Measurements from ENCODE around the gene MPHOSPH9.

The MPHOSPH9 gene

DNA sequence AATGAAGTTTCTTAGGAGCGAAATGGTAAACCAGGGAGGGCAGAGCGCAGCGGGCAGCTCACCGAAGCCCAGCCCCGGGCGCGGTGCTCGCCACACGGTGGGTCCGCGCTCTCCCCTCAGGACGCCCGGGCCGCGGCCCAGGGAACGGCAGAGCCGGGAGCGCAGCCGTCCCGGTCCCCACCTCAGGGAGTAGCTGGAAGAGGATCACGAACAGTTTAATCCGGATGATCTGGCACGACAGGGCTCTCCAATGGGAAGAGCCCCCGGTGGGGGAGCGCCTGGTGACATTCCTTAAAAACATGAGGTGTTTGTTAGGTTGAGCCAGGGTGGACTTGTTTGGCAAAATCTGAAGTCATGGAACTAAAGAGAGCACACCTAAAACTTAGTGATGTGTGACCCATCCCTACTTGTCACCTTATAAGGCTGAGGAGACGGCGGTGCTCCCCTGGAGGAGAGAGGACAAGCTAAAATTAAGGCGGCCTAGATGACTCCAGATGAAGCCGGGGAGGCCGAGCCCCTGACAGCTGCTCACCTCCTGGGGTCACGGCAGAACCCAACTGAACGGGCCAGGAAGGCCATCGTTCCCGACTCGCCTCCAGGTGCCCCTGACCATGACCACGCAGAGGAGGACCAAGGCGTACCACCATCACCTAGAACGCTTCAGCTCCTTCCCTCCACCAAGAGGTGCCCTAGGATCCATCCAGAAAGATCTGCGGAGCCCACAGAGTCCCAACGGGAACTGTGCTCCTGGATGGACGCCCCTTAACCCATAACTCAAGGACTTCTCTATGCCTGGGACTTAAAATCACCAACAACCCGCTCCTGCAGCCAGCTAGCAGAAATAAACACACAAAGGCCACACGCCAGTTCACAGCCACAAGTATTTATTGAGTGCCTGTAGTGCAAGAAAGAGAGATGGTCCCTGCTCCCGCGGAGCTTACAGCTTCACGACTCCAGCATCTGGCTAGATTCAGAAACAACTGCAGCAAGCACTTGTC, 81.2 kb downstream of the MPHOSPH9 start:
- TF ChIP-seq, protein P1, sequence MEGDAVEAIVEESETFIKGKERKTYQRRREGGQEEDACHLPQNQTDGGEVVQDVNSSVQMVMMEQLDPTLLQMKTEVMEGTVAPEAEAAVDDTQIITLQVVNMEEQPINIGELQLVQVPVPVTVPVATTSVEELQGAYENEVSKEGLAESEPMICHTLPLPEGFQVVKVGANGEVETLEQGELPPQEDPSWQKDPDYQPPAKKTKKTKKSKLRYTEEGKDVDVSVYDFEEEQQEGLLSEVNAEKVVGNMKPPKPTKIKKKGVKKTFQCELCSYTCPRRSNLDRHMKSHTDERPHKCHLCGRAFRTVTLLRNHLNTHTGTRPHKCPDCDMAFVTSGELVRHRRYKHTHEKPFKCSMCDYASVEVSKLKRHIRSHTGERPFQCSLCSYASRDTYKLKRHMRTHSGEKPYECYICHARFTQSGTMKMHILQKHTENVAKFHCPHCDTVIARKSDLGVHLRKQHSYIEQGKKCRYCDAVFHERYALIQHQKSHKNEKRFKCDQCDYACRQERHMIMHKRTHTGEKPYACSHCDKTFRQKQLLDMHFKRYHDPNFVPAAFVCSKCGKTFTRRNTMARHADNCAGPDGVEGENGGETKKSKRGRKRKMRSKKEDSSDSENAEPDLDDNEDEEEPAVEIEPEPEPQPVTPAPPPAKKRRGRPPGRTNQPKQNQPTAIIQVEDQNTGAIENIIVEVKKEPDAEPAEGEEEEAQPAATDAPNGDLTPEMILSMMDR (conservative IDR thresholded peaks at IDR 0.05; ENCODE audit: low read length): no peak
- peak overlapping the region; percentile 61 for H3K4me3 ChIP-seq (ENCODE audit: low read length)
- DNase-seq (ENCODE audit: low read depth): no peak

DNA sequence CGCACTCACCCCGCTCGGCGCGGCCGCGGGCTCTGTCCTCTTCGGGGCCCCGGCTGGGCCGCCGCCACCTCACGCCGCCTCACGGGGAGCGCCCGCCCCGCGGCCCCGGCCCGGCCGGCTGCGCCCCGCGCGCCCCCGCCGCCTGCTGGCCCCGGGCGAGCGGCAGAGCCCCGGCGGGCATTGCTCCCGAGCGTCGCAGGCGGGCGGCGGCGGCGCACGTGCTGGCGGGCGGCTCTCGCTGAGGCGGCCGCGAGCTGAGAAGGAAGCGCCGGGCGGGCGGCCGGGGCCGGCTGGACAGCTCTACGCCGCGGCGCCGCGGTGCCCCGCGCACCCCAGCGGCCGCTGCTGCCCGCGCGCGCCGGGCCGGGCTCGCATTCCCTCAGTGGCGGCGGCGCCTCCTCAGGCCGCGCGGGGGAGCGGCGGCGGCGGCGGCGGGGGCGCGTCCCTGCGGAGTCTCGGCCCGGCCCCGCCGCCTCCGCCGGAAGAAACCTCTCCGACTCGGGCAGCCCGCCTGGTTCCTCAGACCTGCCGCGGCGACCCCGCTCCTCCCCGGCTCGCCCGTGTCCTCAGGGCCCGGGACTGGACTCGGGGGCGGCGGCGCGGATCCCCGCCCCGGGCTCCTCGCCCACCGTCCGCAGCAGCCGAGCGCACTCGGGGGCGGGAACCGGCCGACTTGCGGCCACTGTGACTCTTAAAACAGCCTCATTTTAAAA, 82.0 kb downstream of the MPHOSPH9 start, which contains the start of gene PITPNM2:
Gene PITPNM2 (minus strand): TSS at position 347 of the 713 bp plus-strand sequence. CDS start 116,500 bp downstream, outside the sequence.
- H3K4me3 ChIP-seq (ENCODE audit: low read length): peak within 1 kb of the TSS; percentile 72
- peak; percentile 64 for DNase-seq (ENCODE audit: low read depth)
- TF ChIP-seq, protein P1 (conservative IDR thresholded peaks at IDR 0.05; ENCODE audit: low read length): no peak

DNA sequence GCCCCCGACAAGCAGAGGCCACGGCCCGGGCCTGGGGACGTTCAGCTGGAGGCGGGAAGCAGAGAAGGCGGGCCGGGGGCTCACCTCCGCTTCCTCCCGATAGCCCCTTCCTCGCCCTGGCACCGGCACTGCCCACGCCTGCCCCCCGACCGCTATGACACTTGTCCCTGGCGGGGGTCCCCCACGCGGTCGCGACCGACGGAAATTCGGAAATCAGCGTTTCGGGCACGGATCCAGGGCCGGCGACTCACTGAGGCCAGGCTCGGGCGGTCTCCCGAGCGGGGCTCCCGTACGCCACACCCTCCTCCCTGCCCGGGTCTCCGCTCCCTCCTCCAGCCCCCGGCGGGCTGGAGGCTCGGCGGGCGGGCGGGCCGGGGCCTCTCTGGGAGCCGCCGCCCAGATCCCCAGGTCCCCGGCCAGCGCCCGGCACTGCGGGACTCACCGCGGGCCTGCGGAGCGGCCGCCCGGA, 82.6 kb downstream of the MPHOSPH9 start:
- TF ChIP-seq, protein P1 (conservative IDR thresholded peaks at IDR 0.05; ENCODE audit: low read length): no peak
- DNase-seq (ENCODE audit: low read depth): no peak
- H3K4me3 ChIP-seq (ENCODE audit: low read length): peak overlapping the region; percentile 72

DNA sequence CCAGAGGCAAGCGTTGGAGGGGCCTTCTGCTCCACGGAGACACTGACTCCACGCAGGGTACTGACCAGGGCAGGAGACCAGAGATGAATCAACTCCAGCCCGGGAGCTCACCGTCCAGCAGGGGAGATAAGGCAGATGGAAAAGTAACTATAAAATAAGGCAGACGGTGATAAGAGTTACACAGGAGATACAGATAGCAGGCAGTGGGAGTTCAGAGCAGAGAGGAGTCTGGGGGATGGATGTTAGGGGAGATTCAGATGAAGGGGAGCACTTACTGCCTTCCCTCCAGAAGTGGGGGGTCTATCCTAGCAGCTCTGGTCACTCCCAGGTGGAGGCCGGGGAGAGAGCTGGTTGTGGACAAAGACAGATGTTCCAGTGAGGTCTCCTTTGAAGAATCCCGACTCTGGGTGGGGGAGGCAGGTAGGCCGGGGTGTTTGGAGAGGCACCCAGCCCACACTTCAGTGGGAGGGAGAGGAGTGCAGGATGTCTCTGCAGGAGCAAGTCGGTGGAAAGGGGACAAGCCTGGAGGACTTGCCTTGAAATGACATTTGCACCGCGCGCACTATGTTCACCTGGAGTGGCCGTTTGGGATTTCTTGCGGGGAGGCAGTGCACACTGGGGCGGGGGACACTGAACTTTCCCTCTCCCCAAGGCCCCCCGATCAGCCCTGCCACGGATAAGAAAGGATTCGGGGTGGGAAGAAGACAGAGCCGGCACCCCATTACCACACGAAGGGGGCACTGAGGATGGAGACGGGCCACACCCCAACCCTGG, 83.3 kb downstream of the MPHOSPH9 start:
- DNase-seq (ENCODE audit: low read depth): no peak
- TF ChIP-seq, protein P1 (conservative IDR thresholded peaks at IDR 0.05; ENCODE audit: low read length): no peak
- H3K4me3 ChIP-seq (ENCODE audit: low read length): peak overlapping the region; percentile 72

DNA sequence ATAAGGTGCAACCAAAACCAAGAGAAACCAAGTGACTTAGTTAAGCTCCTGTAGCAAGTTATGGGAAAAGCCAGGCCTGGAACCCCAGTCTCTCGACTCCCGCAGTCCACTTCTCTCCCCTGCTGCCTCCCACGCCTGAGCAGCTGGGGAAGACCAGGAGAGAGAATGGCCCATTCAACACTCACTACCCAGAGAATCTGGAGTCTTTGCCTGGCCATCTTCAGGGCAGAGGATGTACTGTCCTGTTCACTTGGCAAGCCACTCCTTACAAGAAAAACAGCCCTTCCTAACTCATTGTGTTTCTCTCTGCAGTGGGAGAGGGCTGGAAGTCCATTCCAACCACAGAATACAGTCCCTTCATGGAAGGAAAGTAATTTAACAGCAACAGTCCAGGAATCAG, 83.9 kb downstream of the MPHOSPH9 start:
- DNase-seq (ENCODE audit: low read depth): no peak
- TF ChIP-seq, protein P1 (conservative IDR thresholded peaks at IDR 0.05; ENCODE audit: low read length): no peak; the same call in 1 of the 2 replicates

DNA sequence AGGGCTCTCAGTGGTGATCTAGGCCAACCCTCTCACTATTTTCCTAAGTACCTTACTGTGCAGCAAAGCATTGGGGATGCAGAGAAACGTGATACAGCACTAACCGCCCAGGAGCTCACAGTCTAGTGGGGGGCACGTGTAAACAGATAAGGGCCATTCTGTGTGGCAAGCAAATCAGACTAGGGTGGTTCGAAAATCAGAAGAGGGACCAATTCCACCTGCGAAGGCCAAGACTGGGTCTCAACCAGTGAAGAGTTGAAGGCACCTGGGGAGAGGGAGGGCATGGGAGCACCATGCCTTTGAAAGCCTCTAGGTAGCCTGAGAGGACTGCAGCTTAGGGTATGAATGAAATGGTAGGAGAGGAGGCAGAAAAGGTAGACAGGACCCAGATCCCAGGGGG, 84.3 kb downstream of the MPHOSPH9 start:
- no peak overlapping the region for H3K4me3 ChIP-seq (ENCODE audit: low read length)

More for the DNA sequence above, 83.9 kb downstream of the MPHOSPH9 start:
- peak overlapping the region; percentile 72 for H3K4me3 ChIP-seq (ENCODE audit: low read length)

More for the DNA sequence above, 84.3 kb downstream of the MPHOSPH9 start:
- TF ChIP-seq, protein P1 (conservative IDR thresholded peaks at IDR 0.05; ENCODE audit: low read length): no peak
- DNase-seq (ENCODE audit: low read depth): no peak
